RWPE2 (cell line): Measurements from ENCODE around the gene RALGAPA2.

Source experiments
- ATAC-seq: fragments of 200-7000 bp; cut with Tn5 transposase; 3 replicates; pipeline ENCODE4 v1.9.1; 2021; ENCODE audit warnings: low read depth
- DNase-seq: peaks from one replicate; pipeline ENCODE4 v3.0.0-alpha.2; 2020; ENCODE audit warnings: low spot score
- H3K27ac ChIP-seq: fragments of 450-650 bp; 2 replicates; pipeline ENCODE4 v1.5.1; 2017; ENCODE audit warnings: mild to moderate bottlenecking; ENCODE audit not compliant: poor library complexity, severe bottlenecking
- H3K27me3 ChIP-seq: fragments of 250-450 bp; sonication (Bioruptor Pico); 2 replicates; pipeline ENCODE4 v1.5.1; 2021; ENCODE audit warnings: mild to moderate bottlenecking, moderate library complexity; ENCODE audit not compliant: insufficient read depth, poor library complexity, severe bottlenecking
- H3K36me3 ChIP-seq: fragments of 250-450 bp; sonication (Bioruptor Pico); 2 replicates; pipeline ENCODE4 v1.5.1; 2020; ENCODE audit warnings: low read depth, mild to moderate bottlenecking, moderate library complexity
- H3K4me1 ChIP-seq: fragments of 250-450 bp; sonication (Bioruptor Pico); 2 replicates; pipeline ENCODE4 v1.5.1; 2021; ENCODE audit warnings: mild to moderate bottlenecking, moderate library complexity; ENCODE audit not compliant: insufficient read depth, poor library complexity, severe bottlenecking
- H3K4me3 ChIP-seq: fragments of 250-450 bp; sonication (Bioruptor Pico); 2 replicates; pipeline ENCODE4 v1.5.1; 2021; ENCODE audit warnings: mild to moderate bottlenecking, moderate library complexity; ENCODE audit not compliant: severe bottlenecking
- H3K9me3 ChIP-seq: fragments of 250-450 bp; sonication (Bioruptor Pico); 2 replicates; pipeline ENCODE4 v1.5.1; 2021; ENCODE audit warnings: mild to moderate bottlenecking, moderate library complexity; ENCODE audit not compliant: severe bottlenecking
- CTCF ChIP-seq: fragments of 450-650 bp; IDR thresholded peaks from one replicate; pipeline ENCODE4 v1.5.1; 2017; ENCODE audit warnings: mild to moderate bottlenecking, moderate library complexity; ENCODE audit not compliant: poor library complexity, severe bottlenecking

Gene RALGAPA2

GRCh38 chr20:20499439-20499838 lies 213.0 kb downstream of the RALGAPA2 start:
- no peak for DNase-seq
- no peaks in the 10 kb centered on the region for H3K36me3 ChIP-seq
- no peak overlapping the region for H3K27ac ChIP-seq
- no peaks in the 10 kb centered on the region for H3K9me3 ChIP-seq
- H3K4me3 ChIP-seq = no peak overlapping the region
- H3K4me1 ChIP-seq = no peaks in the 10 kb centered on the region
- H3K27me3 ChIP-seq = no peaks in the 10 kb centered on the region
- TF ChIP-seq CTCF = no peak
- ATAC-seq = no peak

DNA sequence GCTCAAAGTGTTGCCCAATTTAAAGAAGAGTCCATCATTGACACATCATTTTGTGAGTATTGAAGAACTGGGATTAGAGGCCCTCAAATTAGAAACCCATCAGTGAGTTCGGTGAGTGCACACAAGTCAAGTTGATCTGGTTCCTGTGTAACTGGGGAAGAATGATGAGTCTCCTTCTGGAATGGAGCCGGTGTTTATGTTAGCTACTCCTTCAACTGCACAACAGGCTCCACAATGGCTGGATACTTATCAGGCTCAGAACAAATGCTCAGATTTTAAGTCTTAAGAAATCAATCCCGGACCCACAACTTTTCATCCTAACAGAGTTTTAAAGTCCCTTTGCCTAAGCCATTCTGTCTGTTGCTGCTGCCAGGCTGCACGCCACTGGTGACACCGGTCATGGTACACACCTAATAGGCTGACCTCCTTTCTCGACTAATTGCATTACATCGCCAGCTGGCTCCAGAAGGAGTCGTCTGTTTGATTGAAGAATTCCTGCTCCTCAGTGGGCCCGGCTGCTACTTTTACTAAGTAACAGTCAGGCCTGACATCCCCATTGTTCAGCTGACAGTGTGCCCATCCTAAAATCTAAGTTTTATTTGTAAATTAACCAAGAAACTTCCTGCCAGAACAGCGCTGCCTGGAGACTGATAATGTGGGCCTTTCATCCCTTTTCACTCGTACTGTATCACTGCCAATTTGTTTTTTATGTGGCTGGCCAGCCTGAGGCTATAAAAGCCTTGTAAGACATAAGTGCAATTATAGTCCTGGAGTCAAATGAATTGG lies 214.2 kb downstream of the RALGAPA2 start:
- Histone ChIP-seq H3K4me1 (peaks cover 1% of the 10 kb centered on the region), H3K27me3 (no peaks in the 10 kb centered on the region), H3K27ac (no peak overlapping the region), H3K36me3 (no peaks in the 10 kb centered on the region), H3K9me3 (no peaks in the 10 kb centered on the region), H3K4me3 (no peak overlapping the region)
- no peak for DNase-seq
- no peak for ATAC-seq
- TF ChIP-seq CTCF = no peak

DNA sequence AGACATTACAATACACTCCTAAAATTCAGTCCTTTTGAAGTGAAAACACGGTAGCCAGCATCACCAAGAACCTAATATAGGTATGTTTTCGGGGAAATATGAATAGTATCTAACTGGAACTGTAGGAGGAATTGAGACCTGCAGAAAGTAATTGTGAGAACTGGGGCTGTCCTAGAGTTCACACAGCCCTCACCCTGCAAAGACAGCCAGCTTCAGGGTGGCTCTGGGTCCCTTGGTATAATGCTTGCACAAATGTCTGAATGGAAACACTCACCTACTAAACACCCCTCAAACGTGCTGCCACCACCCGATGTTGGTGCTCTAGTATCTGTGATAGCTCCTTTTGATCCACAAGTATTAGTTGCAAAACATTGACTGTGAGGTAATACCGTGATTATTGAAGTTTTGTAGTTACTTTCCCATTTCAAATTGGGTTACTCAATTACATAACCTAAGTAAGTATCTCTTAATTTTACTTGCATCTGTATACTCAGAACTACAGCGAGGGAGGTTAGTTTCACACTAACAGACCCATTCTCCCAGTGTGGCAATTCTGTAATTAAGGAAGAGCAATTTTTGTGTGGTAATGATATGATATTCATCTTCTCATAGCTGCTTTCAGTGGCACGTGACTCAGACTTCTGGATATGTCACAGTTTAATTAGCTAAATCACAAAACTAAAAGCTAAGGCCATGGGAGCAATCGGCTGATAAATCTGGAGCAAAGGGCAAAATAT lies 215.0 kb downstream of the RALGAPA2 start:
- H3K4me3 ChIP-seq = no peak overlapping the region
- no peaks in the 10 kb centered on the region for H3K9me3 ChIP-seq
- peaks cover 3% of the 10 kb centered on the region for H3K4me1 ChIP-seq
- DNase-seq (no peak), ATAC-seq (no peak)
- H3K27me3 ChIP-seq = no peaks in the 10 kb centered on the region
- H3K27ac ChIP-seq = no peak overlapping the region
- no peaks in the 10 kb centered on the region for H3K36me3 ChIP-seq
- TF ChIP-seq CTCF = no peak

- no peak for TF ChIP-seq CTCF
- no peak overlapping the region for H3K4me3 ChIP-seq
- H3K27me3 ChIP-seq = no peaks in the 10 kb centered on the region
- peaks cover 3% of the 10 kb centered on the region for H3K4me1 ChIP-seq
- no peak for DNase-seq
- no peaks in the 10 kb centered on the region for H3K9me3 ChIP-seq
- no peak overlapping the region for H3K27ac ChIP-seq
- ATAC-seq = no peak
- no peaks in the 10 kb centered on the region for H3K36me3 ChIP-seq
Observed at GRCh38 chr20:20495729-20496503, 216.5 kb downstream of the RALGAPA2 start.
